OCI-LY7 (cell line): ENCODE results near the gene CD2BP2. TPM values are rescaled to one million over a fixed set of nuclear protein-coding genes. Genes with fewer than 3 reads are reported as not detected.

Source experiments
- total RNA-seq, 2 experiments: library from RNA; depleted of rRNA in 1 of 2; stranded (reverse); fragments of >200 nt in 1 of 2; shearing (Covaris generic) in 1 of 2; gene quantifications; 2 replicates each; pipeline ENCODE4 v1.2.3, GENCODE V29; 2014 to 2022

CD2BP2 gene
- total RNA-seq, 2 experiments from 2014 or later = 69.2 to 111 TPM

Other genes with a start within 250 kb of the CD2BP2 start
- gene GDPD3, start 241.8 kb downstream of the CD2BP2 start, total RNA-seq (2014; rRNA removed; shearing (Covaris generic)) = 1.8 and 2.0 TPM in 2 replicates
- gene GDPD3, start 241.8 kb downstream of the CD2BP2 start, total RNA-seq (2022) = 5.0 and 5.2 TPM in 2 replicates
- gene MAPK3, start 232.1 kb downstream of the CD2BP2 start, total RNA-seq (2014; rRNA removed; shearing (Covaris generic)) = 9.9 and 25.3 TPM in 2 replicates
- 30.1 and 34.6 TPM in 2 replicates for gene MAPK3, start 232.1 kb downstream of the CD2BP2 start, total RNA-seq (2022)
- gene CORO1A, start 171.7 kb downstream of the CD2BP2 start, total RNA-seq (2014; rRNA removed; shearing (Covaris generic)) = 351 and 394 TPM in 2 replicates
- gene CORO1A, start 171.7 kb downstream of the CD2BP2 start, total RNA-seq (2022) = 524 and 567 TPM in 2 replicates
- gene BOLA2B, start 161.6 kb downstream of the CD2BP2 start, total RNA-seq (2014; rRNA removed; shearing (Covaris generic)) = 73.1 and 119 TPM in 2 replicates
- 169 and 179 TPM in 2 replicates for gene BOLA2B, start 161.6 kb downstream of the CD2BP2 start, total RNA-seq (2022)
- gene SLX1A, start 161.4 kb downstream of the CD2BP2 start, total RNA-seq (2014; rRNA removed; shearing (Covaris generic)) = 83.7 and 84.1 TPM in 2 replicates
- 55.7 and 81.9 TPM in 2 replicates for gene SLX1A, start 161.4 kb downstream of the CD2BP2 start, total RNA-seq (2022)
- gene SULT1A3, start 156.1 kb downstream of the CD2BP2 start, total RNA-seq (2014; rRNA removed; shearing (Covaris generic)) = 3.8 and 7.9 TPM in 2 replicates
- gene SULT1A3, start 156.1 kb downstream of the CD2BP2 start, total RNA-seq (2022) = 30.1 and 31.7 TPM in 2 replicates
- gene NPIPB13, start 106.8 kb downstream of the CD2BP2 start, total RNA-seq (2014; rRNA removed; shearing (Covaris generic)) = 2.9 and 10.2 TPM in 2 replicates
- gene NPIPB13, start 106.8 kb downstream of the CD2BP2 start, total RNA-seq (2022) = 50.5 and 51.4 TPM in 2 replicates
- gene TBC1D10B, start 15.2 kb upstream of the CD2BP2 start, total RNA-seq (2014; rRNA removed; shearing (Covaris generic)) = 38.6 and 44.9 TPM in 2 replicates
- 74.8 and 78.6 TPM in 2 replicates for gene TBC1D10B, start 15.2 kb upstream of the CD2BP2 start, total RNA-seq (2022)
- 3.2 and 3.3 TPM in 2 replicates for gene MYL11, start 19.5 kb upstream of the CD2BP2 start, total RNA-seq (2014; rRNA removed; shearing (Covaris generic))
- gene MYL11, start 19.5 kb upstream of the CD2BP2 start, total RNA-seq (2022) = 1.7 and 3.9 TPM in 2 replicates
- 126 and 133 TPM in 2 replicates for gene SEPTIN1, start 27.3 kb upstream of the CD2BP2 start, total RNA-seq (2014; rRNA removed; shearing (Covaris generic))
- 171 and 181 TPM in 2 replicates for gene SEPTIN1, start 27.3 kb upstream of the CD2BP2 start, total RNA-seq (2022)
- 15.7 and 18.8 TPM in 2 replicates for gene ZNF48, start 40.1 kb upstream of the CD2BP2 start, total RNA-seq (2014; rRNA removed; shearing (Covaris generic))
- 16.4 and 17.3 TPM in 2 replicates for gene ZNF48, start 40.1 kb upstream of the CD2BP2 start, total RNA-seq (2022)
- 6.4 and 11.3 TPM in 2 replicates for gene ZNF771, start 52.3 kb upstream of the CD2BP2 start, total RNA-seq (2014; rRNA removed; shearing (Covaris generic))
- gene ZNF771, start 52.3 kb upstream of the CD2BP2 start, total RNA-seq (2022) = 9.2 and 10.8 TPM in 2 replicates
- gene DCTPP1, start 74.7 kb upstream of the CD2BP2 start, total RNA-seq (2014; rRNA removed; shearing (Covaris generic)) = 90.2 and 92.5 TPM in 2 replicates
- gene DCTPP1, start 74.7 kb upstream of the CD2BP2 start, total RNA-seq (2022) = 80.0 and 93.8 TPM in 2 replicates
- 14.4 and 15.3 TPM in 2 replicates for gene SEPHS2, start 90.6 kb upstream of the CD2BP2 start, total RNA-seq (2014; rRNA removed; shearing (Covaris generic))
- 59.6 and 64.2 TPM in 2 replicates for gene SEPHS2, start 90.6 kb upstream of the CD2BP2 start, total RNA-seq (2022)
- 30.7 and 40.2 TPM in 2 replicates for gene ITGAL, start 117.4 kb upstream of the CD2BP2 start, total RNA-seq (2014; rRNA removed; shearing (Covaris generic))
- gene ITGAL, start 117.4 kb upstream of the CD2BP2 start, total RNA-seq (2022) = 125 and 140 TPM in 2 replicates
- 43.4 and 63.7 TPM in 2 replicates for gene ZNF768, start 171.3 kb upstream of the CD2BP2 start, total RNA-seq (2014; rRNA removed; shearing (Covaris generic))
- 38.3 and 42.9 TPM in 2 replicates for gene ZNF768, start 171.3 kb upstream of the CD2BP2 start, total RNA-seq (2022)
- gene ZNF747, start 179.6 kb upstream of the CD2BP2 start, total RNA-seq (2014; rRNA removed; shearing (Covaris generic)) = 15.7 and 22.2 TPM in 2 replicates
- 17.2 and 20.8 TPM in 2 replicates for gene ZNF747, start 179.6 kb upstream of the CD2BP2 start, total RNA-seq (2022)
- 10.5 and 14.6 TPM in 2 replicates for gene ZNF764, start 203.1 kb upstream of the CD2BP2 start, total RNA-seq (2014; rRNA removed; shearing (Covaris generic))
- gene ZNF764, start 203.1 kb upstream of the CD2BP2 start, total RNA-seq (2022) = 12.8 and 13.8 TPM in 2 replicates
- gene ZNF688, start 216.4 kb upstream of the CD2BP2 start, total RNA-seq (2014; rRNA removed; shearing (Covaris generic)) = 17.5 and 19.8 TPM in 2 replicates
- gene ZNF688, start 216.4 kb upstream of the CD2BP2 start, total RNA-seq (2022) = 15.0 and 15.3 TPM in 2 replicates
- gene ZNF785, start 230.4 kb upstream of the CD2BP2 start, total RNA-seq (2014; rRNA removed; shearing (Covaris generic)) = 6.8 and 9.3 TPM in 2 replicates
- gene ZNF785, start 230.4 kb upstream of the CD2BP2 start, total RNA-seq (2022) = 4.1 and 4.6 TPM in 2 replicates